Measurements from ENCODE around the gene KAT2A. TPM values are rescaled to one million over a fixed set of nuclear protein-coding genes. Genes with fewer than 3 reads are reported as not detected.

Gene KAT2A
- total RNA-seq, 1 donor from 2014 or later: 20.8 TPM

DNA sequence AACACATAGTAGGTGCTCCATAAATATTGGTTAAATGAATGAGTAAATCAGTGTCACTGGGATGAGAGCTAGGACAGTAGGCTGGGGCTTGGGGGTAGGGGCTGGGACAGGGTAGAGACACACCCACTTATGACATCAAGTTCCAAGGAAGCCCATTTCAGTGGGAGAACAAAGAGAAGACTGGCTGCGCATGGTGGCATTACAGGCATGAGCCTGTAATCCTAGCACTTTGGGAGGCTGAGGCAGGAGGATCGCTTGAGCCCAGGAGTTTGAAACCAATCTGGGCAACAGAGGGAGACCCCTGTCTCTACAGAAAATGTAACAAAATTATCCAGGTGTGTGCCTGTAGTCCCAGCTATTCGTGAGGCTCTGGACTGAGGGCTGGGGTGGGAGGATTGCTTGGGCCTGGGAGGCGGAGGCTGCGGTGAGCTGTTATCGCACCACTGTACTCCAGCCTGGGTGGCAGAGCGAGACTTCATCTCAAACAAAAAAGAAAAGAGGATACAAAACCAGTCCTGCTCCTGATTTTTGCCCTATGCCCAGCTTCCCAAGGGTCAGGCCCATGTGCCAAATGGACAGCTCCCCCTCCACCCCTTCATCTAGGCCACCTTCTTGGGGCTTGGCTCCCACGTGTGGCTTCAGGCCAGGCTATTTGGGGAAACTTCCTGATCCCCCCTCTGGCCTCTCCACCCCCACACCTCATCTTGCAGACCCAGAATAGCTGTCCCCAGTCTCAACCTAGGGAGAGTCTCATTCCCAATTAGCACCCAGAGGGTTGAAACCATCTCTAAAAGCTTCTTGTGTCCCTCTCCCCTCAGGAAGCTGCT is 30.0 kb downstream of the KAT2A start:
- ATAC-seq: no peak

DNA sequence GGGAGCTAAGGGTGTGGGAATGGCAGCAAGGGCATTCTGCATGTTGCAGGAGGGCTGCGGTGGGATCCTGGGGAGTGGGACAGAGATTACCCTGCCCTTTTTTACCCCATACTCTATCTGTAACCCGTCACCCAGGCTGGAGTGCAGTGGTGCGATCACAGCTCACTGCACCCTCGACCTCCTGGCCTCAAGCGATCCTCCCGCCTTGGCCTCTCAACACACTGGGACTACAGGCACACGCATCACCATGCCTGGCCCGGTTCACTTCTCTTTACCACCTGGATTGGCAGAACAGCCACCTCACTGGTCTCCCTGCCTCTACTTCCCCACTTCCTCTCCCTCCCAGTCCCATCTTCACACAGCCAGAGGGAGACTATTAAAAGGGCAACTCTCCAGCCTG is 32.4 kb downstream of the KAT2A start:
- ATAC-seq: no peak

DNA sequence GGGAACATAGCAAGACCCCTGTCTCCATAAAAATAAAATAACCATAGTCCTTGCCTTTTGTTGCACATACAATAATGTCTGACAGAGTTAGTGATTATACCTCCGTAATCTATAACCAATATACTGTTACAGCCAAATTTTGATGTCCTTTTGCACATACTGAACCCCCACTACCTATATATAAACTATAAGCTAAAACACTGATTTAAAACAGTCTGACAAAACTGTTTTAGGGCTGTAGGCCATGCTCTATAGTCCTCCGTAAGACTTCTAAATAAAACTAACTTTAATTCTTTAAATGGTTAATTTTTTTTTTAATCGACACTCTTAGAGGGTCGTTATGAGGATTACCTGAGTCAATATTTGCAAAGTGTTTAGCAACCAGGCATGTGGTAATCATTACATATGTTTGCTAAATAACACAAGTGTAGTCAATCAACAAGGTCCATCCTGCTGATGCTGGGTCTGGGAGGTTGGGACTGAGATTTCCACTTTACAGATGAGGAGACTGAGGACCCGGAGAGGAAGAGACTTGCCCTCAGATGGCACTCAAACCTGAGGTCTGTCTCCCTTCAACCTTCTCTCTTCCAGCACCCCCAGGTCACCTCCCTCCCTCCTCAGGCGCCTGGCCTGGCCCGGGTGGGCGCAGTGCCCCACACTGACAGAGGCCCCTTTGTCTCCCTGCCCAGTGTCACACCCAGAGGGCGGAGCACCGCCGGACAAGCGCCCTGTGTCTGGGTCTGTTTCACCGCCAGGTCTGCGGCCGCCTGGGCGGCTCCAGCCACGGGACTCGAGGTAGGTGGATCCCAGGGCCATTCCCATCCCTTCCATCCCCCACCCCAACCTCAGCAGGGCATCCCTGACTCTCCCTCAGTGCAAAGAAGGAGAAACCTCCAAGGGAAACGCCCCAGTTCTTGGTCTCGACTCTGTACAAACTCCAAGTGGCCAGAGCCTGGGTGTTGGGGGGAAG is 33.1 kb downstream of the KAT2A start:
- no peak for ATAC-seq

DNA sequence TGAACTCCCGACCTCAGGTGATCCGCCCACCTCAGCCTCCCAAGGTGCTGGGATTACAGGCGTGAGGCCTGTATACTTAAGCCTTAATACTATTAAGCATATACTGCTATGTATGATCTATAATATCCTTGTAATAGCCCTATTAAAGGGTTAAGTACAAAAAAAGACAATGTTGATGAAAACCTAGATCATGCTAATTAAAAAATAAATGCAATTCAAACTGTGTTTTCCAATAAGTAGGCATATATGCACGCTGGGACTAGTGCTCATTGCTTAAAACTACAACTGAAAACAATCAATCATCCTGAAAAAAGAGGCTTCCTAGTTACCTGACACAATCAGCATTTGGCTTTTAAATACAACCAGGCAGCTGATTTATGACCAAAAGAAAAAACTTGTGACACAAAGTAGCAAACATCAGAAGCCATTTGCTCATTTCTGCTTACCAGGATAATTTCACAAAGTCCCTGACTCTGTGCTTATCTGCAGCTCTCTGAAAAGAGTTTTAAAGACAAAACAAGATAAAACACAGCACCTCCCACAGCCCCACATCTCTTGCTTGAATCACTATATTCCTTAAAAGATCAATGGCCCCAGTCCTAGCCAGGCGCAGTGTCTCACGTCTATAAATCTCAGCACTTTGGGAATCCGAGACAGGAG is 34.0 kb downstream of the KAT2A start:
- no peak for ATAC-seq

DNA sequence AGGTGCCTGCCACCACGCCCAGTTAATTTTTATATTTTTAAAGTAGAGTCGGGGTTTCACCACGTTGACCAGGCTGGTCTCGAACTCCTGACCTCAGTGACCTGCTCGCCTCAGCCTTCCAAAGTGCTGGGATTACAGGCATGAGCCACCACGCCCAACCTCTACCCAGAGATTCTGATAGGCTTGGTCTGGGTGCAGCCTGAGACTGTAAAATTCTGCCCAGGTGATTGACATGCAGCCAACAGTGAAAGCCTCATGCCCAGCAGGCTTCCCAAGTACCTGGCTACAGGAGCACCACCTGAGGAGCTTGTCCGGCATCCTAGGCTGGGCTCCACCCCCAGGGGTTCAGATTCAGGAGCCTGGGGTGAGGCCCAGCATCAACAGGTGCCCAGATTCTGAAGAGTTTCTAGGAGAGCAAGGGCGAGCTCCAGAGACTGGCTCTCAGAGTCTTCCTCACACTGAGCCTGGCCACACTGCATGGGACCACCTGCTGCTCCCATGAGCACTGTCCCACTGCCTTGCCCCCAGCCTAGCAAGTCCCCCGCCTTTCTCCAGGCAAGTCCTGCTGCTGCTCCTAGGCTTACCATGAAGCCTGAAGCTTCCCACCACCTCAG is 39.5 kb downstream of the KAT2A start:
- ATAC-seq: peak; percentile 49

DNA sequence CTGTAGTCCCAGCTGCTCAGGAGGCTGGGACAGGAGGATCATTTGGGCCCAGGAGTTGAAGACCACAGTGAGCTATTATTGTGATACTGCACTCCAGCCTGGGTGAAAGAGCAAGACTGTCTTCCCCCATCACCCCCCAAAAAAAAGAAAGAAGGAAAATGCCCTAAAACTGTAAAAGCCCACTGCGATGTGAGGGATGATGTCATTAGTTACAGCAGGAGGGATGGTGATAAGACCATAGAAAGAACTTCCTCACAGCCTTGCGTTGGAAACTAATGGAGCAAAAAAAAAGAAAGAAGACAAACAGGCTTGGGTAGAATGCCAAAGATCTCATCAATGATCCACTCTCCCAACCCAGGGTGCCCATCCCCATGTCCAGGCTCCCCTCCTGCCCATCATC is 41.6 kb downstream of the KAT2A start:
- ATAC-seq: no peak

DNA sequence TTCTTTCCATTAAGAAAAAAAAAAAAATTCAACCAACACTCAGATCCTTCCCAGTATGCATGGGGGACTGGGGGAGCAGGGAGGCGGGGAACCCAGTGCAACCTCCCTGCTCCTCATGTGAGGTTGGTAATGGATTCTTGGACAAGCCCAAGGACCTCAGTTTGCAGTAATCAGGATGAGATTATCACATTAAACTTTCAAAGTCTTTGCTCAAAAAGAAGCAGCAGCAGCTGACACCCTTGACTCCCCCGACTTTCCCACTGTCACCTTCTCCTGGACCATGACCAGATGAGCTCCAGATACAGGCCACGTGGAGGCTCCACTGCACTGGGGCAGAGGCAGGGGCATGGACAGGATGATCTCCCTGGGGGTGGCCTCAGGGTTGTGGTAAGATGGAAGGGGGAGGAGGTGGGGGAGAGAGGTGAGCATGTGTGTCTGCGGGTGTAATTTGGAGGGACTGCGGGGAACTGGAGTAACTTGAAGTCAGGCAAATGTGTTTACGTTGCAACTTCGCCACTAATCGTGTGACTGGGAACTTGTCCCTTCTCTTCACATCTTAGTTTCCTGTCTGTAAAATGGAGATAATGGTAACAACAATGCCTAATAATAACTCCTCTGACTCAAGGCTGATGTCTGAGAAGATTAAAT is 42.6 kb downstream of the KAT2A start:
- ATAC-seq: no peak

DNA sequence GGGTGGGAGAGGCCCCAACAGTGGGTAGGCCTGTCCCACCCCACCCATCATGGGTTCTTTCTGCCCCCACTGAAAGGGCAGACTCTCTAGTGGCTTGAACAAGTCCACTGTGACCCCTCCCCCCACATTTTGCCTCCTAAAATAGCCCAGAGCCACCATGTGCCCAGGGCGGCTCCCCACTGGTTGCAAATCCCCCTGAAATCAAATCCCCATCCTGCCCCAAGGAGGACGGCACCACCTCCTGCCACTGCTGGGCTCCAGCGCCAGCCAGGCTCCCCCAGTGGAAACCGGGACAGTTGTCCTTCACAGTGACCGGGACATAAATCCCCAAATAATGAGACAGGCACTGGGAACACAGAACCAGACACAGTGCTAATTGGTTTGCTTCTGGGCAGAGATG is 43.4 kb downstream of the KAT2A start:
- ATAC-seq: no peak

DNA sequence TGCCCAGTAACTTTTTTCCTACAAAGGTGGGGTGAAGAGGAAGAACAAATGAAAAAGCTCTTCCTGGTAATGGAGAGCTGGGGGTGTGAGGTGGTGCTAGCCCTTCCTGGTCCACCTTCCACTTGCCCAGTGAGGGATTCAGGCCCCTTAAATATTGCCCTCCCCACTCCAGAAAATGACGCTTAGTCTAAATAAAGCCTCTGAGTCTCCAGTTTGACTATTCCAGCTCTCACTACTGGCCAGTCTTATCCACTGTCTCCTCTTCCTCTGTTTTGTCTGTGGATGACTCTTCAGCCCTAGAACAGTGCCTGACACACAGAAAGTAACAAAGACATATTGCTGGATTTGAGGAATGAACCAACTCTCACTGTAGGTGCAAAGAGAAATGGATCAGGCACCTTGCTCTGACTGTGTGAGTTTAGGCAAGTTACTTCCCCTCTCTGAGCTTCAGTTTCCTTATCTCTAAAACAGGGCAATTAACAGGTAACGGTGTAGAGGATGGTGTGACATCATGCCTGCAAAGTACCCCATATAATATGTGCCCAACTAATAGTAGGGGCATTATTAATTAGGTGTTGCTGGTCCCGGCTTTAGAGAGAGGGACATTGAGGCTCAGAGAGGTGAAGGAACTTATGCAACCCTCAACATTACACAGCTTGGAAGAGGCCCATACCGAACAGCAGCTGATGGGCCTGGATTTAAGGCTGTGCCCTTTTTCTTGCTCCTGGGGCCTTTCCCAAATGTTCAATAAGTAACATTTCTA is 44.2 kb downstream of the KAT2A start:
- no peak for ATAC-seq

DNA sequence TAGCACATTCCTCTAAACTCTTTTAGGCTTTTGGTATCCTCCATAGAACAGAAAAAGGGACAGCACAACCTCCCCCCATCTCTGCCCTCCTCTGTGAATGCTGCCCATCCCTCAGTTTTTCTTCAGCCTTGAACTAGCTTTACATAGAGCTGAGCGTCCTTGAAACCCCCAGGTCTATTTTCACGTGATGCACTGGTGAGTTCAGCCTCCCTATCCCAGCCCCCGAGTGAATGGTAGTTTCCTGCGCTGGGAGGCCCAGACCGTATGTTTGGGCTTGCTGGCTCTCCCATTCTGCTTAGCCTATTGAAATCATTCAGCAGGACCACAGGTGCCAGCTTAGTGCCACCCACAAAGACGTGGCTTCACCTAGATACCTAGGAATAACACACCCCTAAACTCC is 45.4 kb downstream of the KAT2A start:
- ATAC-seq: no peak

DNA sequence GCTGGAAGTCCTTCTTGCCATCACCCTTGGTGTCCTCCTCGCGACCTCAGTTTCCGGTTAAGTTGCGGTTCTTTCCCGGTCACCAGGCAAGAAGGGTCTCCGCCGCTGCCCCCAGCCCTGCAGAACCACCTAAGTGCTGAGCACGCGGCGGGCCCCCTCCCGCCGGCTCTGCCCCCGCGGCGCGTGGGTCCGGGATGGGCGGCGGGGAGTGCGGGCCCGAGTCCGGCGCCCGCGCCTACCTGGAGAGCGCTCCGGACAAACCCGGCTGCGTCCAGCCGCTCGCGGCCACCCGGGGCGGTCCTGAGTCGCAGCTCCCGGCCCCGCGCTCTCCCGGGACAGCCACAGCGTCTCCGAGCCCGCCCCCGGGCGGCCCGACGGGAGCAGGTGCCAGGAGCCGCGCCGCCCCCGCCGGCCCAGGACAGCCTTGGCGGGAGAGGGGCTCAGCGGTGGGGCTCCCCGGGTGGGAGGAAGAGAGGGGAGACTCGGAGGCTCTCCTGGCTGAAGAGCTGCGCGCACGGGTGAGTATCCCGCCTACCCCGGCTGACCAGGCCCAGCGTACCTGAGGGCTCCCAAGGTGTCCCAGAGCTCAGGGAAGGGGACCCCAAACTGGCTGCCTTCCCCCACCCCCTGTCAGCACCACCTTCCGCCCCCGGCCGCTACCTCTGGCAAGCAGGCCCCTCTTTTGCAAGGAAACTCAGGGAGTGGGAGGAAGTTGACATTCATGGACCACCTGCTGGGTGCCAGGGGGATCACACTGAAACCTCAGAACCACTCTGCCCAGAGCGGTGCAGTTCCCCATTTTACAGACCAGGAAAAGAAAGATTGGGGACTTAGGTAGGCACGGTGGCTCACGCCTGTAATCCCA is 48.6 kb downstream of the KAT2A start:
- peak; percentile 11 for ATAC-seq

DNA sequence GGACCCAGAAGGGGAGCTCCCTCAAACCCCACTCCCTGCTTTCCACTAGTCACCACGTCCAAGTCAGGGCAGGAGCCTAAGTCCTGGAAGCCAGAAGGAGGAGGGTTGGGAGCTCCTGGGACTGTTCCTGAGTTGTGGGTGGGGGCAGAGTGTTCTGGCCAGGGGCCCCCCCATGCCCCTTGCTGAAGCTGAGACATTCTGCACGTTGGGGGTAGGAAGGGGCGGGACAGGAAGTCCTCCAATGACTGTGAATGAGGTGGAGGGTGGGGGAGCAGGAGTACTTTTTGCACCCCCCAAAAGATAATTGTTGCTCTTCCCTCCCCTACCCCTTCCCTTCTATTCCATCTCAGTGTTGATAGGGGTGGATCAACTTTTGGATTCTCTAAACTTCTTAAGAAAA is 49.4 kb downstream of the KAT2A start:
- ATAC-seq: no peak

DNA sequence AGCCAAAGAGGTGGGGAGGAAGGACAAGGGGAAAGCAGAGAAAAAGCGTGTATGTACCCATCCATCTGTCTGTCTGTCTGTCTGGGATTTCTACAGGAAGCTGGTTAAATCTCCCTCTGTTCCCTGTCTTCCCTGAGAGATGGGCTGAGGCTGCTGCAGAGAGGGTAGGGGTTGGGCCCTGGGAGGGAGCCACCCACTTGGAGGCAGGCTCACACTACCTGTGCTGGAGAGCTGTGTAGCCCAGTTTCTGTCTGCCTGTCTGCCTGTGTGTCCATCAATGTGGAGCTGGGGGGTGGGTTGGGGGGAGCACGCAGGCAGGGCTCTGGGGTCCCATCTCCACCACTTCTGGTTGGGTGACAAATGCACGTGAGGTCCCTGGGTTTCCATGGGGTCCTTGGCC is 52.2 kb downstream of the KAT2A start:
- peak; percentile 46 for ATAC-seq

DNA sequence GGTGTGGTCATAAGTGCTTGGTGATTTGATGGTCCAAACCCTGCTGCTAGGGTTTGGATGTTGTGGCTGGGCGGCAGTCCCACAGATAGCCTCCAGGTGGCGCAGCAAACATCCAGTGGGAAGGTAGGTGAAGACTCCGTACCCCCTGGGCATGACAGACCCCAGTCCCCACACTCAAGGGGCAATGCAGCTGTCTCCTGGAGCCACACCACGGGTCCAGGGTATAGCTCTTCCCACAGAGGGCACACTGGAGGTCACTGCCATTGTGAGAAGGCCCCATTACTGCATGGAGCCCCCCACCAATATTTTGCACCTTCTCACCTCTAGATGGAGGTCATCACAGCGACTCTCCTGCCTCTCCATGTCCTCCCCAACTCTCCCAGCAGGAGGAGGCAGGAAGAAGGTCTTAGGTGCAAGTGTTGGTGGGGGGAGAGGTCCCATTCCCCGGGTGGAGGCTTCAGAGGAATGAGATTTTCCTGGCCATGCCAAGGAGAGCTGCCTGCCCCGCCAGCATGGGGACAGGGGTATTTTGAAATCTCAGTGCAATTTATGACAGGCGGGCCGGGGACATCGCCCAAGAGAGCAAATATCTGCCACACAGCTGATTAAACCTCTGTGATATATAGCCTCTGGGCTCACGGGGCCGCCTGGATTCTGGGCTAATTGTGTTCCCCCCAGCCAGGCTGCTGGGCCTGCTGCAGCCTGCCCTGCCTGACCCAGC is 53.6 kb downstream of the KAT2A start:
- peak; percentile 43 for ATAC-seq

DNA sequence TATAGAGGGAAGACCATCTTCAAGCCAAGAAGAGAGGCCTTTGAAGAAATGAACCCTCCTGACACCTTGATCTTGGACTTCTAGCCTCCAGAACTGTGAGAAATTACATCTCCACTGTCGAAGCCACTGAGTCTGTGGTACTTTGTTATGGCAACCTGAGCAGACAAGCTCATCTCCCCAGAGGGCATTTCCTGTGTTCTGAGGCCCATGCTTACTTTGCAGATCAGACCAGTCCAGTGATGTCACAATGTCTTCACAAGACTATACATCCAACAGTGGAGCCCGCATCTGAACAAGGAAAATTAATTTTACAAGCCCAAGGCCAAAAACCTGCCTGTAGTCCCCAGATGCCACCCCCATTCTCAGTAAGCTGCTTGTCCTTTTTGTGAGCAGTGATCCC is 56.0 kb downstream of the KAT2A start:
- ATAC-seq: no peak

Measured in esophagus mucosa (tissue), 1 donor.